A673 (cell line): Measurements from ENCODE around the gene RBPMS2. TPM values are rescaled to one million over a fixed set of nuclear protein-coding genes. Genes with fewer than 3 reads are reported as not detected.

ENCODE experiments used
- BruUV-seq: library from RNA; stranded (reverse); fragments of 400-500 nt; replicated peaks from 2 replicates; lab custom pipeline; 2021; lab: Mats Ljungman, UMichigan
- CTCF ChIA-PET: fragments of 300-600 bp; sonication (Branson Sonifier 250); formaldehyde crosslinking; loops from one replicate; lab custom pipeline; 2022; ENCODE audit warnings: antibody characterized with exemption; lab: Charles Lee
- POLR2A ChIA-PET: fragments of 300-600 bp; sonication (Branson Sonifier 250); formaldehyde crosslinking; loops from one replicate; lab custom pipeline; 2022; ENCODE audit warnings: antibody characterized with exemption; ENCODE audit not compliant: low non-redundant PET; lab: Charles Lee
- DNase-seq: peaks from one replicate; pipeline ENCODE4 v3.0.0-alpha.2; 2015; ENCODE audit warnings: low spot score
- H3K27ac ChIP-seq: fragments of 200-600 bp; sonication (generic); 2 replicates; pipeline ENCODE4 v1.5.1; 2016; ENCODE audit warnings: mixed run types, low read depth, mild to moderate bottlenecking, mixed read lengths, antibody characterized with exemption, low read length; ENCODE audit not compliant: poor library complexity, severe bottlenecking
- H3K27me3 ChIP-seq: fragments of 200-600 bp; sonication (generic); replicated peaks from 2 replicates; pipeline ENCODE4 v1.6.1; 2017; ENCODE audit warnings: mixed run types, low read depth, mild to moderate bottlenecking, mixed read lengths, antibody characterized with exemption, low read length; ENCODE audit not compliant: insufficient read depth, poor library complexity
- H3K36me3 ChIP-seq: fragments of 200-600 bp; sonication (generic); 2 replicates; pipeline ENCODE4 v1.6.1; 2016; ENCODE audit warnings: mixed run types, mild to moderate bottlenecking, mixed read lengths, antibody characterized with exemption, low read length; ENCODE audit not compliant: insufficient read depth, poor library complexity, severe bottlenecking
- H3K4me1 ChIP-seq: fragments of 200-600 bp; sonication (generic); 2 replicates; pipeline ENCODE4 v1.6.1; 2017; ENCODE audit warnings: mixed run types, mild to moderate bottlenecking, mixed read lengths, antibody characterized with exemption, low read length; ENCODE audit not compliant: insufficient read depth, poor library complexity, severe bottlenecking
- H3K4me3 ChIP-seq: fragments of 200-600 bp; sonication (generic); 2 replicates; pipeline ENCODE4 v1.5.1; 2016; ENCODE audit warnings: low read depth, mixed run types, mild to moderate bottlenecking, mixed read lengths, low read length; ENCODE audit not compliant: poor library complexity, severe bottlenecking
- H3K9me3 ChIP-seq: fragments of 200-600 bp; sonication (generic); 2 replicates; pipeline ENCODE4 v1.6.1; 2016; ENCODE audit warnings: mixed run types, low read depth, mild to moderate bottlenecking, mixed read lengths, antibody characterized with exemption, low read length; ENCODE audit not compliant: poor library complexity, severe bottlenecking
- CTCF ChIP-seq: fragments of 300-800, 200-600 bp; sonication (generic); conservative IDR thresholded peaks from 2 replicates; pipeline ENCODE4 v1.5.1; 2017; ENCODE audit warnings: low read depth, mild to moderate bottlenecking, antibody characterized with exemption, low read length, moderate library complexity, mixed read lengths
- EZH2 ChIP-seq: fragments of 200-600 bp; sonication (generic); IDR thresholded peaks from 2 replicates; pipeline ENCODE4 v1.6.1; 2017; ENCODE audit warnings: borderline replicate concordance, low read depth, mild to moderate bottlenecking, mixed read lengths, antibody characterized with exemption, low read length; ENCODE audit not compliant: poor library complexity, severe bottlenecking
- intact Hi-C: fragments of 100-400 bp; cut with micrococcal nuclease; formaldehyde crosslinking; loops from one replicate; pipeline ENCODE4 v1.10.0; 2022; ENCODE audit not compliant: unreplicated experiment
- total RNA-seq: library from RNA; stranded (reverse); gene quantifications from 2 replicates; pipeline ENCODE4 v1.2.3, GENCODE V29; 2021

RBPMS2 gene
- total RNA-seq, 1 experiment from 2014 or later: 2.9 TPM

GRCh38 chr15:64749167-64749566, 26.2 kb downstream of the RBPMS2 start:
- Histone ChIP-seq H3K9me3 (no peaks in the 10 kb centered on the region), H3K27me3 (no peaks in the 10 kb centered on the region), H3K4me3 (no peak overlapping the region), H3K4me1 (no peaks in the 10 kb centered on the region), H3K36me3 (no peaks in the 10 kb centered on the region), H3K27ac (no peak overlapping the region)
- ChIA-PET CTCF (no interaction called here), POLR2A (interaction anchor here (0.6 kb wide), 1 partner anchor 23 kb away, joined by 4 read pairs; no protein-coding TSS in a partner anchor)
- BruUV-seq: no TSS peak
- TF ChIP-seq EZH2: no peak
- TF ChIP-seq CTCF: no peak
- intact Hi-C loops: no loop called here
- no peak for DNase-seq

GRCh38 chr15:64748251-64748650, 27.1 kb downstream of the RBPMS2 start:
- ChIA-PET POLR2A (interaction anchor here (0.6 kb wide), 1 partner anchor 161 kb away, joined by 3 read pairs; no protein-coding TSS in a partner anchor), CTCF (no interaction called here)
- H3K36me3 ChIP-seq: no peaks in the 10 kb centered on the region
- H3K27ac ChIP-seq: no peak overlapping the region
- DNase-seq: no peak
- TF ChIP-seq CTCF (no peak), EZH2 (no peak)
- no TSS peak for BruUV-seq
- intact Hi-C loops: no loop called here
- H3K4me3 ChIP-seq: no peak overlapping the region
- no peaks in the 10 kb centered on the region for H3K9me3 ChIP-seq
- H3K4me1 ChIP-seq: no peaks in the 10 kb centered on the region
- H3K27me3 ChIP-seq: no peaks in the 10 kb centered on the region

- BruUV-seq: no TSS peak
- POLR2A ChIA-PET: interaction anchor here (0.6 kb wide), 1 partner anchor 161 kb away, joined by 3 read pairs; no protein-coding TSS in a partner anchor
Measured at GRCh38 chr15:64747578-64747977, 27.8 kb downstream of the RBPMS2 start.

More at GRCh38 chr15:64747578-64747977, 27.8 kb downstream of the RBPMS2 start:
- H3K4me3 ChIP-seq: no peak overlapping the region
- CTCF ChIA-PET: no interaction called here
- H3K9me3 ChIP-seq: no peaks in the 10 kb centered on the region
- no peak overlapping the region for H3K27ac ChIP-seq
- TF ChIP-seq CTCF: no peak
- no peak for DNase-seq
- no peaks in the 10 kb centered on the region for H3K4me1 ChIP-seq
- intact Hi-C loops: no loop called here
- no peaks in the 10 kb centered on the region for H3K27me3 ChIP-seq
- no peaks in the 10 kb centered on the region for H3K36me3 ChIP-seq
